GM12878 (cell line): Measurements from ENCODE around the gene RRAGD.

Experiments used
- ATF2 ChIP-seq: IDR thresholded peaks from 2 replicates; pipeline ENCODE4 v1.6.1; 2012; ENCODE audit warnings: low read length, inconsistent platforms
- CTCF ChIP-seq, 3 experiments: IDR thresholded peaks in 2 of 3; conservative IDR thresholded peaks in 1 of 3; 2 replicates each; pipeline ENCODE4 v1.5.1; 2011; ENCODE audit warnings: low read depth in 3 of 3, low read length in 3 of 3, mild to moderate bottlenecking in 3 of 3, control low read depth in 2 of 3, moderate library complexity in 2 of 3, inconsistent platforms in 1 of 3, mixed read lengths in 1 of 3; ENCODE audit not compliant: control insufficient read depth in 2 of 3, insufficient read depth in 1 of 3; ENCODE audit errors: extremely low read depth in 1 of 3
- RAD21 ChIP-seq: IDR thresholded peaks from 2 replicates; pipeline ENCODE4 v1.6.1; 2011; ENCODE audit warnings: mild to moderate bottlenecking, low read depth, low read length, moderate library complexity; ENCODE audit not compliant: insufficient read depth

GRCh38 chr6:89385846-89386245 is 26.2 kb downstream of the RRAGD start:
- TF ChIP-seq ATF2 (no peak), CTCF (IDR thresholded peaks at IDR 0.05 in 2 of 3, conservative IDR thresholded peaks at IDR 0.05 in 1 of 3; ENCODE audit: control insufficient read depth in 2 of 3, extremely low read depth in 1 of 3, insufficient read depth in 1 of 3, low read depth in 3 of 3, low read length in 3 of 3) (no peak), RAD21 (no peak)
